Vagina (tissue), 2 donors: Measurements from ENCODE around the gene LINC01488. TPM values are rescaled to one million over a fixed set of nuclear protein-coding genes. Genes with fewer than 3 reads are reported as not detected.

Source experiments
- DNase-seq, 2 donors: peaks; one replicate each; pipeline ENCODE4 v3.0.0-alpha.2; 2017; ENCODE audit errors: extremely low spot score in 2 of 2
- H3K27ac ChIP-seq: fragments of 200-600 bp; sonication (generic); one replicate; pipeline ENCODE4 v1.5.1; 2019
- H3K27me3 ChIP-seq: fragments of 200-600 bp; sonication (generic); one replicate; pipeline ENCODE4 v1.5.1; 2019
- H3K36me3 ChIP-seq, 2 donors: fragments of 200-600 bp; sonication (generic); one replicate each; pipeline ENCODE4 v1.5.1; 2017 to 2019
- H3K4me1 ChIP-seq: fragments of 200-600 bp; sonication (generic); one replicate; pipeline ENCODE4 v1.5.1; 2019
- H3K4me3 ChIP-seq, 2 donors: fragments of 200-600 bp; sonication (generic); 1 replicate in 1 of 2; 2 replicates in 1 of 2; pipeline ENCODE4 v1.5.1; 2016 to 2019
- H3K9me3 ChIP-seq: fragments of 200-600 bp; sonication (generic); one replicate; pipeline ENCODE4 v1.5.1; 2019
- POLR2A ChIP-seq, 2 donors: fragments of 450-650 bp; IDR thresholded peaks; one replicate each; pipeline ENCODE4 v1.6.1; 2017; ENCODE audit warnings: antibody characterized with exemption in 2 of 2, mild to moderate bottlenecking in 2 of 2, moderate library complexity in 2 of 2
- POLR2AphosphoS5 ChIP-seq, 2 donors: sonication (generic); formaldehyde crosslinking; IDR thresholded peaks; one replicate each; pipeline ENCODE4 v1.9.0; 2017; ENCODE audit warnings: antibody characterized with exemption in 2 of 2, mild to moderate bottlenecking in 2 of 2, low read depth in 1 of 2; ENCODE audit not compliant: insufficient read depth in 1 of 2
- intact Hi-C: fragments of 100-400 bp; cut with DNase I; formaldehyde crosslinking; loops from one replicate; pipeline ENCODE4 v1.15.1; 2023
- total RNA-seq: library from RNA; depleted of rRNA; stranded (reverse); fragments of >200 nt; gene quantifications from one replicate; pipeline ENCODE4 v1.2.3, GENCODE V29; 2016
- TF ChIP-seq, protein P1 (sequence below), 3 experiments: fragments of 450-650 bp in 2 of 3; fragments of 200-600 bp in 1 of 3; sonication (generic) in 1 of 3; IDR thresholded peaks; one replicate each; pipeline ENCODE4 v1.5.1; 2017 to 2019; ENCODE audit warnings: antibody characterized with exemption in 3 of 3, mild to moderate bottlenecking in 2 of 3, moderate library complexity in 2 of 3

LINC01488 gene
- total RNA-seq, 1 donor from 2014 or later, result not detected

DNA sequence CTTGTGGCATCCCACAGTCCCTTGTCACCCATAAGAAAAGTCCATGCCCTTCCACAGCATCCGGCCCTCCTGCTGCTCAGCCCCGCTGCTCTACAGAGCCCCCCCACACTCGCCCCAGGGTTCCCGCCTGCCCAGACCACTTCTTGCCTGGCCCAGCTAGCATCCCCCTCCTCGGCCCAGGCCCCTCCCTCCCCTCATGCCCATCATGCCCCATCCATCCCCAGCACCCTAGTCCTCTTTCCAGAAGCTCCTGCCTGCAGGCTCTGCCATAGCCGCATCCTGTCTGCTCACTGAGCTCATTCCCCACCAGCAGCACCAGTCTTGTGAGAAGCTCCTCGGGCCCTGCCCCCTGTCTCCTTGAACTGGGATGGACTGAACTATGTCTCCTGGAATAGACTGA, 54.4 kb downstream of the LINC01488 start:
- intact Hi-C loops, result no loop called here
- Histone ChIP-seq H3K27ac (no peak overlapping the region), H3K4me3 (no peak overlapping the region), H3K4me1 (peaks cover 14% of the 10 kb centered on the region), H3K36me3 (no peaks in the 10 kb centered on the region), H3K9me3 (no peaks in the 10 kb centered on the region), H3K27me3 (no peaks in the 10 kb centered on the region)
- no peak for DNase-seq
- TF ChIP-seq, protein P1, sequence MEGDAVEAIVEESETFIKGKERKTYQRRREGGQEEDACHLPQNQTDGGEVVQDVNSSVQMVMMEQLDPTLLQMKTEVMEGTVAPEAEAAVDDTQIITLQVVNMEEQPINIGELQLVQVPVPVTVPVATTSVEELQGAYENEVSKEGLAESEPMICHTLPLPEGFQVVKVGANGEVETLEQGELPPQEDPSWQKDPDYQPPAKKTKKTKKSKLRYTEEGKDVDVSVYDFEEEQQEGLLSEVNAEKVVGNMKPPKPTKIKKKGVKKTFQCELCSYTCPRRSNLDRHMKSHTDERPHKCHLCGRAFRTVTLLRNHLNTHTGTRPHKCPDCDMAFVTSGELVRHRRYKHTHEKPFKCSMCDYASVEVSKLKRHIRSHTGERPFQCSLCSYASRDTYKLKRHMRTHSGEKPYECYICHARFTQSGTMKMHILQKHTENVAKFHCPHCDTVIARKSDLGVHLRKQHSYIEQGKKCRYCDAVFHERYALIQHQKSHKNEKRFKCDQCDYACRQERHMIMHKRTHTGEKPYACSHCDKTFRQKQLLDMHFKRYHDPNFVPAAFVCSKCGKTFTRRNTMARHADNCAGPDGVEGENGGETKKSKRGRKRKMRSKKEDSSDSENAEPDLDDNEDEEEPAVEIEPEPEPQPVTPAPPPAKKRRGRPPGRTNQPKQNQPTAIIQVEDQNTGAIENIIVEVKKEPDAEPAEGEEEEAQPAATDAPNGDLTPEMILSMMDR (IDR thresholded peaks at IDR 0.05), result no peak
- TF ChIP-seq POLR2A (IDR thresholded peaks at IDR 0.05) (no peak), POLR2AphosphoS5 (IDR thresholded peaks at IDR 0.05; ENCODE audit: insufficient read depth in 1 of 2, low read depth in 1 of 2) (no peak)

DNA sequence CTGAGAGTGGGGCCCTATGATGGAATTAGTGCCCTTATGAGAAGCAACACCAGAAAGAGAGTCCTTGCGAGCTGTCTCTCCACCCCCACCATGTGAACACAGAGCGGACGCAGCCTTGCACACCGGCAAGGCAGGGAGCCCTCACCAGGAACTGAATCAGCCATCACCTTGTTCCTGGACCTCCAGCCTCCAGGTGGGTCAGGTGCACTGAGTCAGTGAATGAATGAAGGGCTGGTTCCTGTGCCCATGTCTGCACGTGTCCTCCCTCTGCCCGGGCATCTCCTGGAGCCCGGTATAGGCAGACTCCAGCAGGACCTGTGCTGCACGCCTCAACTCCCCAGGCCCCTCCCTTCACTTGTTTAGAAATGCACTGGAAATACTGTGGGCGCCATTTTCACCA, 54.9 kb downstream of the LINC01488 start:
- intact Hi-C loops, result no loop called here
- Histone ChIP-seq H3K4me1 (peaks cover 19% of the 10 kb centered on the region), H3K36me3 (no peaks in the 10 kb centered on the region), H3K27ac (no peak overlapping the region), H3K9me3 (no peaks in the 10 kb centered on the region), H3K27me3 (no peaks in the 10 kb centered on the region), H3K4me3 (no peak overlapping the region)
- no peak for TF ChIP-seq POLR2A (IDR thresholded peaks at IDR 0.05)
- no peak for TF ChIP-seq POLR2AphosphoS5 (IDR thresholded peaks at IDR 0.05; ENCODE audit: insufficient read depth in 1 of 2, low read depth in 1 of 2)
- TF ChIP-seq, protein P1 (IDR thresholded peaks at IDR 0.05), result no peak
- DNase-seq, result no peak

DNA sequence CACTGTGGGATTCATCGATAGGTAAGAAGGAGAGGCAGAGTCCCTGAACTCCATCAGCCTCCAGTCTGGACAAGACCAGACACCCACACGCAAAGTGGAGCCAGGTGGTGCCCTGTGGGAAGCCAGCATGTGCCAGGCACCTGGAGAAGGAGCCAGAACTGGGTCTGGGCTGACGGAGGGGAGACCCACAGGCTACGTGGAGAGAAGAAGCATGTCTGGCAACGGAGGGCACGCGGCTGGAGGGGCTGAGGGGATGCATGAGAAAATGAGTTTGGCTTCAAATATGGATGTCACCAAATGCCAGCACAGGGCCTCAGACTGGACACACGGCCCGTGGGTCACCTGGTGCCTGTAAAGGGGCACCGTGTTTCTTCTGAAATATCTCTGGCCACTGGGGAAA, 55.7 kb downstream of the LINC01488 start:
- H3K36me3 ChIP-seq, result no peaks in the 10 kb centered on the region

DNA sequence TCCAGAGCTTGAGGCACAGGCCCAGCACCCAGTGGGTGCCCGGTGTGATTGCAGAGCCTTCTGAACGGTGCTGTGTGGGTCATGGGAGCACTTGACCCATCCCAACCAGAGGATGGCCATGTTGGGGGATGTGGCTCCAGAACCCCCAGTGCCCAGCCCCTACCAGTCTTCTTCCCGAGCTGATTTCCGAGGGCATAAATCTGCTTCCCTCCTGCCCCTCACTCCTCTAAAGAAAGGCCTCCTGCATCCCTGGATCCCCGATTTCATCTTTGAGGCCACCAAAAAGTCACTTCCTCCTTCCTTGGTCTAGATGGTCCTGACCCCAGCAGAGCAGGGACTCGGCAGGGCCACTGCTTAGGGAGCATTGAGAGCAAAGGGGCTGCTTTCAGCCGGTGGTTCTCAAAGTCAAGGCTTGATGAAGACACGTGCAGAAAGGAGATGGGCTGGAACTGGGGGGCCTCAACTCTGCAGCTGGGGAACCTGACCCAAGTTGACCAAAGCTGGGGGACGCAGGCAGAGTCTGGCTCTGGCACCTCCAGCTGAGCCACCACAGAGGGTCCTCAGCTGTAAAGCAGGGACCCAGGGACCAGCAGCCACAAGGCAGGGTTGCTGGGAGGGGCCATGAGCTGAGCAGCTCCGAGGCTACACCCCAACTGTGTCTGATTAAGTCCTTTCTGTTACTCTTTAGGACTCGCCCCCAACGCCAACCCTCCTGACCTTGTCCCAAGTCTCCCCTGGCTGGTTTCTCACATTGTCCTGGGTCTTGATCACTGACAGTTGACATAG, 56.6 kb downstream of the LINC01488 start:
- DNase-seq, result no peak
- Histone ChIP-seq H3K36me3 (no peaks in the 10 kb centered on the region), H3K27me3 (no peaks in the 10 kb centered on the region), H3K4me3 (no peak overlapping the region), H3K9me3 (no peaks in the 10 kb centered on the region), H3K27ac (no peak overlapping the region), H3K4me1 (peaks cover 26% of the 10 kb centered on the region)
- intact Hi-C loops, result no loop called here
- no peak for TF ChIP-seq POLR2A (IDR thresholded peaks at IDR 0.05)
- TF ChIP-seq, protein P1 (IDR thresholded peaks at IDR 0.05), result no peak
- no peak for TF ChIP-seq POLR2AphosphoS5 (IDR thresholded peaks at IDR 0.05; ENCODE audit: insufficient read depth in 1 of 2, low read depth in 1 of 2)

More for the DNA sequence above, 55.7 kb downstream of the LINC01488 start:
- TF ChIP-seq POLR2AphosphoS5 (IDR thresholded peaks at IDR 0.05; ENCODE audit: insufficient read depth in 1 of 2, low read depth in 1 of 2), result no peak
- H3K9me3 ChIP-seq, result no peaks in the 10 kb centered on the region
- no peak for DNase-seq
- no peaks in the 10 kb centered on the region for H3K27me3 ChIP-seq
- H3K27ac ChIP-seq, result no peak overlapping the region
- H3K4me3 ChIP-seq, result no peak overlapping the region
- peaks cover 26% of the 10 kb centered on the region for H3K4me1 ChIP-seq
- intact Hi-C loops, result no loop called here

DNA sequence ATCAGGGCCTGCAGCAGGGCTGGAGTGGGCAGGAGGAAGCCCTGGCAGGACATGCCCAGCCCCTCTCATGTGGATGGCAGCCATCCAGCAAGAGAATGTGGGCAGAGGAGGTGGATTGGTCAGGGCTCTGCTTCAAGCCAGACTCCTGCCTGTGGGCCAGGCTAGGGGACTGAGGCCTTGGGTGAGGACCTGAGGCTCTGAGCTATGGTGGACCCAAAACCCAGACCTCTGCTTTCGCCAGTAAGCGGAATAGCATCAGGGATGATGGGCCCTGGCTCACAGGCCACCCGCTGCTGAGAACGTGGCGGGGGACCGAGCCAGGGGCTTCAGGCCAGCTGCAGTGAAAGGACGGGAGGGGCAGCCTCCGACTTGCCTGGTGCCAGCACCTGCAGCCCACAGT, 57.4 kb downstream of the LINC01488 start:
- no peak for TF ChIP-seq POLR2AphosphoS5 (IDR thresholded peaks at IDR 0.05; ENCODE audit: insufficient read depth in 1 of 2, low read depth in 1 of 2)
- TF ChIP-seq, protein P1 (IDR thresholded peaks at IDR 0.05), result no peak
- no peak for TF ChIP-seq POLR2A (IDR thresholded peaks at IDR 0.05)
- Histone ChIP-seq H3K9me3 (no peaks in the 10 kb centered on the region), H3K27me3 (no peaks in the 10 kb centered on the region), H3K27ac (no peak overlapping the region), H3K4me1 (peaks cover 26% of the 10 kb centered on the region), H3K36me3 (no peaks in the 10 kb centered on the region), H3K4me3 (no peak overlapping the region)
- intact Hi-C loops, result no loop called here
- DNase-seq, result no peak
